ENCODE data around the gene TNXB.
"Not testable (repeated sequence)": the region's sequence is repeated elsewhere in the genome, so short reads cannot be mapped to it uniquely, and the experiment has no call there.

The TNXB gene

DNA sequence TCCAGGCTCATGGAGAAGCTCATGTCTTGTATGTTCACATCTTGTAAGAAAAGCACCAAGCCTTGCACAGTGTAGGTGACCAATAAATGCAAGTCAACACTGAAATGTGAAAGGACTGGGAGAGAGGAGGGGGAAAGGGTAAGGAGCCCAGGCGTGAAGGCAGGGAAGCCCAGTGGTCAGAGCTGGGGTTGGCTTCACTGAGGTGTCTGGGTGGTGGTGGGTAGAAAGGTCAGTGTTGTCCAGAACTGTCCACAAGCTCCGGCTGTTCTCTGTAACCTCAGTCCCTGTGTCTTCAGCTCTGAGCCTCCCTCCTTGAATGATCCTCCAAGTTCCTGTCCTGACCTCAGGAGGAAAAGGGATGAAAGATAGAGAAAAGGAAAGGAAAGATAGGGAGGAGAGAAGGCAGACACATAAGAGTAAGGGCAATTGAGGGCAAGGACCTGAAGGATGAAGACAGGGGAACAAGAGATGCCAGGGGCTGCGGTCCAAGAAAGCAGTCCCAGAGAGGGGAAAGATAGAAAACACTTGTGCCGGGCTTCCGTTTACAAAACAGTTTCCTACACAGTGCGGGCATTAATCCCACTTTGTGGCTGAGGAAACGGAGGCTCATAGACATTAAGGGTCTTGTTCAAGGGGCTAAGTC, 2.4 kb upstream of the TNXB start:
- DNase-seq (ENCODE audit: low read depth in 2 of 2) = no peak

DNA sequence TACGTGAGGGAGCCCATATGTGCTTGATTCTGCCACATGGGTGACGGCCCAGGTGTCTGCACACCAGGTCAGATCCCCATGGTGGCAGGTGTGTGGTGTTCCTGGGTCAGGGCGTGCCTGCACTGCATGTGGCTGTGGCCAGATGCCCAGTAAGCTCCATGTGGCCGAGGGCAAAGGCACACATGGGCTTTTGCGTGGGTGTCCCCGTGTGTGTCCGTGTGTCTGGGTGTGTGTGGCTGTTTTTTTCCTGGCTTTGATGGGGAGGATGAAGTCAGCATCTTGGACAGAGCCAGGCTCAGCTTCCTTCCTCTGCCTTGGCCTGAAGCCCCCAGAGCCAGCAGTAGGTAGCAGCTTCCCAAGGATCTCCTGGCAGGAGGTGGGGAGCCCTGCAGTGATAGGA, 1.5 kb upstream of the TNXB start:
- no peak for DNase-seq (ENCODE audit: low read depth in 2 of 2)

DNA sequence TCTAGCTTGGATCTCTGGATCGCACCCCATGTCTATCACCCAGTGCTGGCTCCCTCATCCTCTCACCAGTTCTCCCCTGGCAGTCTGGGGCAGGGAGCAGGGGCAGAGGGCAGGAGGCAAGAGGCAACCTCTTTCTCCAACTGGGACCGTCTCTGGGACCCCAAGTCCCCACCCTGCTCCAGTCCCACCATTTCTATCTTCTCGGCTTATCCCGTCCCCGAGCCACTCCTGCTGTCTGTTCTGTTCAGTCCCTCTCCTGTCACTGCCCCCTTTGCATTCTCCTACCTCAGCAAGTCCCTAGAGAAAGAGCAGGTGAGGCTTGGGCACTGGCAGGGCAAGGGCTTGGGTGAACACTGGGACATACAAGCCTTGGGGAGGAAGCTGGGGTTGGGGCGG, 625 bp upstream of the TNXB start:
- no peak for DNase-seq (ENCODE audit: low read depth in 2 of 2)

DNA sequence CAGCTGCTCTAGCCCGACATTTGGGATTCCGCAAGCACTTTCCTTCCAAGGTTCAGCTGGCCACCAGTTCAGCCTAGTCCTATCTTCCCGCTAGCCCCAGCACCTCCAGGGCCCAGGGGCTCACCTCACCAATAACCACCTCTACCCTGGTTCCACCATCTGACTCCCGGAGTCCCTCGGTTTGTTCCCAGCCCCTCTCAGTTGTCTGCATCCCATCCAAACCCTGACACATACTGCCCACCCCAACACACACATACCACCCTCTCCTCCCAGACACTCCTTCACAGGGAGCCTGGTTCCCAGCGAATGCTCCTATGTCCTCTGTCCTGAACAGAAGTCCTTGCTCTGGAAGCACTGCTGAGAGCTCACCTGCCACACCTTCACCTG, 418 bp downstream of the TNXB start:
- DNase-seq (ENCODE audit: low read depth in 2 of 2) = no peak

DNA sequence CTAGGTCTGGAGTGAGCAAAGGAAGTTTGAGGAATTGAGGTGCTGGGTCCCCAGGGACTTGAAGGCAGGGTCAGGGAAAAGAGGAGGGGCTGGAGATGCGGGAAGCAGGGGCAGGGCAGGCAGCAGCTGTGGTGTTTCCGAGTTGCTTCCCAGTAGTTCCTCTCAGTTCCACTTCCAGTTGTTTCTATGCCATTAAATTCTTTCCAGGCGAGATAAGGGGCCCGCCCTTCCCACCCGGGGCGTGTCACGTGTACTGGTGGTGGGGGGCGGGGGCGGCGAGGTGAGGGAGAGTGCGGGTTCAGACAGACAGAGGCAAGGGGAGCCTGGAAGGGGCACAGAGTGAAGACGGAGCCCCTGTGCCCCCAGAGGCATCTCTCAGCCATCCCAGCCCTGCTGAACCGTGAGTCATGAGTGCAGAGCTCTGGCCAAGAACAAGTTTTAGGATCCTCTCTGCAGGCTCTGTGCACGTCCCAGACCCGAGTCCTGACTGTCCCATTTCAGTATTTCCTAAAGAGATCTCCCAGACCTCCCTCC, 977 bp downstream of the TNXB start:
- no peak for DNase-seq (ENCODE audit: low read depth in 2 of 2)

DNA sequence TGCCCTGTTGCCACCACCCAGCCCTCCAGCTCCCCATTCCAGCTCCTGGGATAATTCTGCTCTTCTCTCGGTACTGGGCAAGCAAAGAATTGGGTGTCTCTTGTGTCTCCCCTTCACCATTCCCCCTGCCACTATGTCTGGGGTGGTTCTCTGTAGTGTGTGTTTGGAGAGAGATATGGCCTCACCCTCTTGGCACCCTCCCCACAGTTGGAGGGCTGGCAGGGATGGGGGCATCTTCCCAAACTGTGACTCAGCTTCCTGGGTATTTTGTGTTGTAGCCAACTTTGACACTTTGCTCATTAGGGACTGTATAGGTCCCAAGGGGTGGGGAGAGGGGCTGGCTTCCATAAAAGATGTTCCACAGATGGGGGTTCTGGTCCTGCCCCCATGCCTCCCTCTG, 1.7 kb downstream of the TNXB start:
- DNase-seq (ENCODE audit: low read depth in 2 of 2) = no peak

DNA sequence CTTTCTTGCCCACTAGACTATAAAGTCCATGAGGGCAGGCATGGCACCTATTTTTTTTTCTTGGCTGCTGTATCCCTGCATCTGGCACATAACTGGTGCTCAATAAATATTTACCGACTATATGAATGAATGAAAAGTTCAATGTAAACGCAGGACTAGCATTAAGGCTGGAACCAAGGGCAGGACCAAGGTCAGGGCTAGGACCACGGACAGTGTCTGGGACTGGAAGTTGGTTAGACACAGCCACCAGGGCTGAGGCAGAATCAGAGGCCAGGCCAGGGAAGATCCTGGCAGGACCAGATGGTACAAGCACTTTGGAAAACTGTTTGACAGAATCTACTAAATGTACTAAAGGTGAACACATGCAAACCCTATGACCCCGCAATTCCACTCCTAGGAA, 3.7 kb downstream of the TNXB start:
- DNase-seq (ENCODE audit: low read depth in 2 of 2) = no peak

DNA sequence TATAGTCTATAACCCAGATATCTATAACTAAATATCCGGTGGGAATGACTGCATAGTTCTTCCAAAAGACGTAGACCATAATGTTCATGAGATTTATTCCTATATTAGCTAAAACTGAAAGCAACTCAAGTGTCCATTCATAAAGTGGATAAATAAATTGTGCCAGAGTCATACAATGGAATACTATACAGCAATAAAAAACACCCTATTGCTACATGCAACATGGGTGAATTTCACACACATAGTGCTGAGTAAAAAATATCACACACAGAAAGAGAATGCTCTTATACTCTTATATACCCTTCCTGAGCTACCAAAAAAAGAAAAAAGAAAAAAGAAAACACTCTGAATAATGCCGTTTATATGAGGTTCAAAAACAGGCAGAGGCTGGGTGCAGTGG, 6.9 kb downstream of the TNXB start:
- DNase-seq (ENCODE audit: low read depth in 2 of 2) = no peak

DNA sequence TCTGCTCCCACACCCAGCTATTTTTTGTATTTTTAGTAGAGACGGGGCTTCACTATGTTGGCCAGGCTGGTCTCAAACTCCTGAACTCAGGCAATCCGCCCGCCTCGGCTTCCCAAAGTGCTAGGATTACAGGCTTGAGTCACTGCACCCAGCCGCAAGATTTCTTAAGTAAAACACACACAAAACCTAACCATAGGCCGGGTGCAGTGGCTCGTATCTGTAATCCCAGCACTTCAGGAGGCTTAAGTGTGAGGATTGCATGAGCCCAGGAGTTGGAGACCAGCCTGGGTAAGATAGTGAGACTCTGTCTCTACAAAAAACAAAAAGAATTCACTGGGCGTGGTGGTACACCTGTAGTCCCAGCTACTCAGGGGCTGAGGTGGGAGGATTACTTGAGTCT, 8.9 kb downstream of the TNXB start:
- not testable (repeated sequence) for DNase-seq (ENCODE audit: low read depth in 2 of 2)

DNA sequence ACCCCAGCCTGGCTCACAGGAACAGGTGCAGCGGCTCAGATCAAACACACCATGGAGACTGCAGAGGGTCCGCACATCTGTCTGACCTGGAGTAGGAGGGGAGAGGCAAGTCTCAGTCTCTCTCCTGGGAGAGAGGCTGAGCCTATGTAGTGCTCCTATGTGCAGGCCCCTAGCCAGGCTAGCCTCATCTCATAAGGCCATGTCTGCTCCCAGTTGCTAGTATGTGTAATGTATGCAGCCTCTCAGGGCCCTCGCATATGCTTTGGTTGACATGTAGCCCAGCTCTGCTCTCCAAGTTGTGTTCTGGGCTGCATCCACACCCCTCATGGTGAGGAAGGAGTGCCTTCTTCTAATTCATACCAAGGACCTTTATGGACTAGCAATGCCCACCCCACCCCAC, 11.8 kb downstream of the TNXB start:
- no peak for DNase-seq (ENCODE audit: low read depth in 2 of 2)

DNA sequence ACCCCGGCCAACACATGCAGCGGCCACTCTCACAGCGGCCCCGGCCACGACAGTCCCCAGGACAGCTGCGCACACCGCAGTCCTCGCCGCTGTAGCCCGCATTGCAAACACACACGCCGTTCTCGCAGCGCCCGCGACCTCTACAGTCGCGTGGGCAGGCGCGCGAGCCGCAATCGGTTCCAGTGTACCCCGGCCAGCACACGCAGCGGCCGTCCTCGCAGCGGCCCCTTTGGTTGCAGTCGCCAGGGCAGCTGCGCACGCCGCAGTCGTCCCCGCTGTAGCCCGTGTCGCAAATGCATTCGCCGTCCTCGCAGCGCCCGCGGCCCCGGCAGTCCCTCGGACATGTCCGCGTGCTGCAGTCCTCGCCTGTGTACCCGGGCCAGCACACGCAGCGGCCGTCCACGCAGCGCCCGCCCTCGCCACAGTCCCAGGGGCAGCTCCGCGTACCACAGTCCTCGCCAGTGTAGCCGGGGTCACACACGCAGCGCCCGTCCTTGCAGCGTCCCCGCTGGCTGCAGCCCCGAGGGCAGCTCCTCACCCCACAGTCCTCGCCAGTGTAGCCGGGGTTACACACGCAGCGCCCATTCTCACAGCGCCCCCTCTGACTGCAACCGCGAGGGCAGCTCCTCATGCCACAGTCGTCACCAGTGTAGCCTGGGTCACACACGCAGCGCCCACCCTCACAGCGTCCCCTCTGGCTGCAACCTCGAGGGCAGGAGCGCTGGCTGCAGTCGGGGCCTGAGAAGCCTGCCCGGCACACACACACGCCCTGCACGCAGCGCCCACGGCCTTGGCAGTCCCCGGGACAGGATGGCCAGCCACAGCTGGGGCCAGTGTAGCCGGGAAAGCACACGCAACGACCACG, 12.5 kb downstream of the TNXB start:
- DNase-seq (ENCODE audit: low read depth in 2 of 2) = no peak

DNA sequence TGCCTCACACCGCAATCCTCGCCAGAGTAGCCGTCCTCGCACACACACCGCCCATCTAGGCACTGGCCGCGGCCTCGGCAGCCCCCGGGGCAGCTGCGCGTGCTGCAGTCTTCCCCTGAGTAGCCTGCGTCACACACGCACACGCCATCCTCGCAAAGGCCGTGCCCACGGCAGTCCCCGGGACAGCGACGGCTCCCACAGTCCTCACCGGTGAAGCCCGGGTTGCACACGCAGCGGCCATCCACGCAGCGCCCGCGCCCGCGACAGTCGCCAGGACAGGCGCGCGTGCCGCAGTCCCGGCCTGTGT, 13.1 kb downstream of the TNXB start:
- DNase-seq (ENCODE audit: low read depth in 2 of 2) = no peak

DNA sequence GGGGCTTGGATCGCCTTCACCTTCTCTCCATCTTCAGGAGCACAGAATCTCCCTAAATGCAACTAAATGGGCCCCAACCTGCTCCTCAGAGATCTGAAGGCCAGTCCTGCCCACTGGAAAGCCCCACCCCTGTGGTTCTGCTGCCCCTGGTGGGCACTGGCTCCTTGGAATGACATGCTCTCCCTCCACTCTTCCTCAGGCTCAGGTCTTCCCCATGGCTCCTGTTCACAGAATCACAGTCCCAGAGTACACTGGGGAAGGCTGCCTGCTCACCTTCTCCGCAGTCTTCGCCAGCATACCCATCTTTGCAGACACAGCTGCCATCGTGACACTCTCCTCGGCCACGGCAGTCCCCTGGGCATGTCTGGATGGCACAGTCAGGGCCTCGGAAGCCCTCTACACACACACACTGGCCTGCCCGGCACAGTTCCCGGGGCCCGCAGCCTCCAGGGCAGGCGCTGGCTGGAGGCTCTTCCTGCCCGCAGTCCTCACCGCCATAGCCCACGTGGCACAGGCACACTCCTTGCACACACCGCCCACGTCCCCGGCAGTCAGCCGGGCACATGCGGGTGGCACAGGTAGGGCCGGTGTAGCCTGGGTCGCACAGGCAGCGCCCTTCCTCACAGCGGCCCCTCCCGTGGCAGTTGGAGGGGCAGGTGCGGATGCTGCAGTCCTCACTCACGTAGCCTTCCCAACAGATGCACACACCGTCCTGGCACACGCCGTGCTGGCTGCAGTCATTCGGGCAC, 13.6 kb downstream of the TNXB start:
- no peak for DNase-seq (ENCODE audit: low read depth in 2 of 2)

DNA sequence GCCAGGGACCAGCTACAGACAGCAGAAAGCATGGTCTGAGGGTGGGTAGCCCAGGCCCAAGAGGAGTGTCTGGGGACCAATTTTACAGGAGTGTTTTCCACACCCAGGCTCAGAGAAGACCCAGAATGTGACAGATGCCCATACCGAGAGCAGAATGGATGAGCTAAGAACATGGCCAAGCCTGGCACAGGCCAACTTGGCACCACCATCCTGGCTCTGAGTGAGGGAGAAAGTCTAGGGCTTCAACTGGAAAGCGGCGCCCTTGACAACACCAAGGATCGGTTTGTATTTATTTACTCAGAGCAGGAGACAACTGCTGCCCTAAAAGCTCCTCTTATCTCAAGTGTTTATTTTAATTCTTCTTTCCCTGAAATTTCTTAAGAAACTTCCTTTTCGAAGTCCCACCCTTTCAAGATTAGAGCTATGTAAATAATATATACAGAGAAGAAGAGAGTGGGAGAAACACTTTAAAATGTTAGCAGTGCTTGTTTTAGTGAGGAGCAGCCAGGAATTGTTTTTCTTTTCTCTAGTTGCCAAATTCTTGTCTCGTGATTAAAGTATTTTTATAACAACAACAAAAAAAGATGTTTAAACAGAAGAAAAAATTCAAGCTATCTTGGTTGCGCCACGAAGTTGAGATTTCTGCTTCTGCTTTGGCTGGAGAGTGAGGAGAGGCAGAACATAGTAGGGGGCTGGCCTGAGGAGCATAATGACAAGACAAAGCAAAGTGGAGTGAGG, 16.2 kb downstream of the TNXB start:
- DNase-seq (ENCODE audit: low read depth in 2 of 2) = no peak

DNA sequence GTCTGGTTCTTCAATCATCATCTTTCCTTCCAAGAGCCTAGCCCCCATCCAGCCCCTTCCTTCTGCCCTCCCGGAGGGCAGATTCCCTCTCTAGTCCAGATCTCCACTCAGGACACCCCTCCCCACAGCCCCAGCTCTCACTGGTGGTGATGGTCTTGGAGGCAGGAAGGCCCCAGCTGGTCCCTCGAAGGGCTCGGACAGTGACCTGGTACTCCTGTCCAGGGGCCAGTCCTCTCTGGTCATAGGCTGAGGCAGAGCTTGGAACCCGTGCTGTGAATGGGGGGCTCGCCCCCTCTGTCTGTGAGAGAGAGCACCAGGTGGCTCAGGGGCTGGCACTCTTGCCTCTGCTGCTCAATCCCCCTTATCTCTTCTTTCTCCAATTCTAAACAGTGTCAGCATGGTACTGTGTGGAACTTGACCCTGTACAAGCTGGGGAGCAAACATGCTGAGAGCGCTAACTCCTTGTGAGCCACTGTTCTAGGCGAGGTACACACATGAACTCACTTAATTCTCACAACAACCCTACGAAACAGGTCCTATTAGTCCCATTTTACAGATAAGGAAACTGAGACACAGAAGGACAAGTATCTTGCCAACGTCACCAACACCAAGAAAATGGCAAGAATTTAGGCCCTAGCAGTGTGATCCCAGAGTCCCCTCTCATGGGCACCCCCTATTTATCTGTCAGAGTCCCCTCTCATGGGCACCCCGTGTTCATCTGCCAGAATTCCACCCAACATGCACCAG, 19.9 kb downstream of the TNXB start:
- no peak for DNase-seq (ENCODE audit: low read depth in 2 of 2)

DNA sequence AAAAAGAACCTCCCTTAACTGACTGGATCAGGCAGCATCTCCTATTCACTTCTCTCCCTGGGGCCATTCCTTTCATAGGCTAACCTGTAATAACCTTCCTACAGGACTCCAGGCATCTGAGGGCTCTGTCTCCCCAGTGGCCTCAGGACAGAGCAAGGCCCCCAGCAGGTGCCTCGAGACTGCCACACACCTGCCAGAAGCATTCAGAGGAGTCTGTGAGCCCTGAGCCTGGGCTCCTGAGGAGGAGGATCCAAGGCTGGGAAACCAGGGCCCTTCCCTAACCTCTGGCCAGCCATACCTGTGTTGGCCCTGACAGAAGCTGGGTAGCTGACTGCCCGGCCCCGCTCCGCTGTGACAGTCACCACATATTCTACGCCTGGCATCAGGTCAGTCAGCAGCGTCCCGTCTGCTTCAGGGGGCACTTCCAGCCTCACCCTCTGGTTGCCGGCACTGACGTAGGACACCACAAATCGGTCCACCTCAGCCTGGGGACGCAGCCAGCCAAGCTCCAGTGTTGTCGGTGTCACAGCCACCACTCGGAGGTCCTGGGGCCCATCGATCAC, 20.6 kb downstream of the TNXB start:
- DNase-seq (ENCODE audit: low read depth in 2 of 2) = no peak

DNA sequence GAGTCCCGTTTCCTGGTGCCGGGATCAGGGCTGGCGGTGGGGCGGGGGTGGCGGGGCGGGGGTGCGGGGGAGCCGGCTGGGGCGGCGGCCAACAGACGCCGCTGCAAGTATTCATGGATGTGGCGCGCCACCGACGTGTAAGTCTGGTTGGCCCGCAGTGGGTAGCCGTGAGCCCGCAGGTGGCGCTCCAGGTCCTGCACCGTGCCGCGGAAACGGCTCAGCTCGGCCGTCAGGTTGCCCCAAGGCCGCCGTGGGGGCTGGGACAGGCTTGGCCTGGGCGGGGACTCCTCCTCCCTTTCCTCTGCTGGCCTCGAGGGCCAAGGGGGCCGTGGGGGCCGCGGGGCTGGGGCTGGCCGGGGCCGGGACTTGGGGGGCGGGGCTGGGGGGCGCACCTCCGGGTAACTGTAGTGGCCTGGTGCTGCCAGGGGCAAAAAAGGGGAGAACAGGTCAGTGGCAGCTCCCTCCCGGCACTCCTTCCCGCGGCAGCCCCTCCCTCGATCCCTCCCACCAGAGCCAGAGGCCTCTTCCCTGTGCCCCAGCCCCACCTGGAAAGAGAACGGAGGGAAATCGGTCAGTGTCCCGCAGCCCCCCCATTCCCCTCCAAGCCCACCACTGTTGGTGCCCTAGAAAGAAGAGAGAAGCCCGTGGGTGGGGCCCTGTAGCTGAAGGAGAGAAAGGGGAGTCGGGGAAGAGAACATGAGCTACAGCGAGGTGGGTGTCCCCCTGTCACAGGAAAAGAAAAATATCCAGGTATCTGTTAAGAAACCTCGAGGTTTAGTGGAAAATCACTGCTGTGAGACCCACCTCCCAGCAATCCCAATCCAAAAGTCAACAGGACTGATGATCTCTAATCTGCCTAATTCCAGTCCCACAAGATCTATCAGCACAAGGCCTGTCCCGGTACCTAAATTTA, 21.3 kb downstream of the TNXB start:
- peak; percentile 59 to 75 for DNase-seq (ENCODE audit: low read depth in 2 of 2)

DNA sequence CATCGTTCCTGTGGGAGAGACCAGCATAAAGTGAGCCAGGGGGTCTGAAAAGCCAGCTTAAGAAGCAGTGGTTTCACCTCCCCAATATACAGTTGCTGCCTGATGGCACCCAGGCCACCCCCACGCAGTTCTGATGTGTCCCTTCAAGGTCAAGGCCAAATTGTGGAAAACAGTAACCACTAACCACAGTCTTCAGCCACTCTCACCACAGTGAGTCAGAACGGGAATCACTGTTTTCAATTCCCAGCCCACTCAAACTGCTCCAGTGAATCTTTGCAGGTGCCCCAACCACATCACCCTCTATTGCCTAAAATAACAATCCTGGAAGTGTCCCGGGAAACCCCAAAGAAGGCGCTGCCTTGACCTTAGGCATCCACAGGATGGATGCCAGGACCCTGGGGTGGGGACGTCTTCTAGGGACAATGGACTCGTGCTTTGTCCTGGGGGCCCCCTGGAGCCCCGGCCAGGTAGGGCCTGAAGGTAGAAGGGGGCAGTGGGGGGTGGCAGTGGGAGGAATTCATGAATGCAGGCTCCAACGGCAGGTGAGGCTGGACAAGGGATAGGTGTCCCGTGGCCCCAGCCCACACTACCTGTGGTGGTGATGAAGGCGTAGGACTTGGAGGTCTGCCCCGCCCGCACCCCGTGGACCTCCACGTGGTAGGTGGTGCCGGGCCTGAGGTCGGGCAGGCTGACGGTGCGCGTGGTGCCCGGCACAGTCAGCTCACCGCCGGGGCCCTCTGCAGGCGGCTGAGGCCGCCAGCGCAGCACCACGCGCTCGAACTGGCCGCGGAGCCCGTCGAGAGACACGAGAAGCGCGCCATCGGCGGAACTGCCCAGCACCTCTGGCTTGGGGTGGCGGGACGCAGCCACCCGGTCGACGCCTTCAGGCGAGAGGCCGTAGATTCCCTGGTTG, 22.2 kb downstream of the TNXB start:
- peak in 1 of 2 donors; percentile 35 for DNase-seq (ENCODE audit: low read depth in 2 of 2)
